Measurements from ENCODE around the gene FAM170B. TPM values are rescaled to one million over a fixed set of nuclear protein-coding genes. Genes with fewer than 3 reads are reported as not detected.

Gene FAM170B
- total and polyA plus RNA-seq, 9 donors: 0.09 to 0.16 TPM; not detected in 7

GRCh38 chr10:49114718-49115014 is 19.2 kb downstream of the FAM170B start:
- Histone ChIP-seq H3K36me3 (ENCODE audit: control insufficient read depth, insufficient read depth, low read length) (peaks cover 16% of the 10 kb centered on the region), H3K4me1 (ENCODE audit: control insufficient read depth, insufficient read depth, low read length) (peaks cover 65% of the 10 kb centered on the region), H3K27me3 (ENCODE audit: control insufficient read depth, insufficient read depth, low read length) (peaks cover 3% of the 10 kb centered on the region), H3K4me3 (ENCODE audit: low read length) (peak overlapping the region; percentile 75), H3K9me3 (replicated peaks; ENCODE audit: control insufficient read depth, low read depth, low read length) (no peaks in the 10 kb centered on the region), H3K27ac (ENCODE audit: low read length) (peak overlapping the region; percentile 88)
- no peak for DNase-seq
- 23% methylated on average over 4 of the region's 9 CpGs for WGBS (ENCODE audit: insufficient coverage)

- Histone ChIP-seq H3K36me3 (ENCODE audit: control insufficient read depth, insufficient read depth, low read length) (peaks cover 21% of the 10 kb centered on the region), H3K4me3 (ENCODE audit: low read length) (peak overlapping the region; percentile 75), H3K27me3 (ENCODE audit: control insufficient read depth, insufficient read depth, low read length) (peaks cover 3% of the 10 kb centered on the region), H3K9me3 (replicated peaks; ENCODE audit: control insufficient read depth, low read depth, low read length) (no peaks in the 10 kb centered on the region), H3K4me1 (ENCODE audit: control insufficient read depth, insufficient read depth, low read length) (peaks cover 74% of the 10 kb centered on the region), H3K27ac (ENCODE audit: low read length) (peak overlapping the region; percentile 65)
- DNase-seq: no peak
- WGBS (ENCODE audit: insufficient coverage): 70% methylated on average over 2 of the region's 3 CpGs
Observed at GRCh38 chr10:49113741-49114141, 20.1 kb downstream of the FAM170B start.

- Histone ChIP-seq H3K36me3 (ENCODE audit: control insufficient read depth, insufficient read depth, low read length) (peaks cover 30% of the 10 kb centered on the region), H3K4me1 (ENCODE audit: control insufficient read depth, insufficient read depth, low read length) (peaks cover 79% of the 10 kb centered on the region), H3K27ac (ENCODE audit: low read length) (no peak overlapping the region), H3K4me3 (ENCODE audit: low read length) (peak overlapping the region; percentile 75), H3K9me3 (replicated peaks; ENCODE audit: control insufficient read depth, low read depth, low read length) (no peaks in the 10 kb centered on the region), H3K27me3 (ENCODE audit: control insufficient read depth, insufficient read depth, low read length) (peaks cover 3% of the 10 kb centered on the region)
- WGBS (ENCODE audit: insufficient coverage): no CpG with 5 or more reads among the region's 3 CpGs
- DNase-seq: no peak
Observed at GRCh38 chr10:49112851-49113250, 21.0 kb downstream of the FAM170B start.

- peaks cover 3% of the 10 kb centered on the region for H3K27me3 ChIP-seq (ENCODE audit: control insufficient read depth, insufficient read depth, low read length)
- H3K36me3 ChIP-seq (ENCODE audit: control insufficient read depth, insufficient read depth, low read length): peaks cover 38% of the 10 kb centered on the region
- no peaks in the 10 kb centered on the region for H3K9me3 ChIP-seq (replicated peaks; ENCODE audit: control insufficient read depth, low read depth, low read length)
- H3K4me1 ChIP-seq (ENCODE audit: control insufficient read depth, insufficient read depth, low read length): peaks cover 83% of the 10 kb centered on the region
- peak overlapping the region; percentile 15 for H3K27ac ChIP-seq (ENCODE audit: low read length)
- WGBS (ENCODE audit: insufficient coverage): 45% methylated on average over 2 of the region's 3 CpGs
- no peak for DNase-seq
- H3K4me3 ChIP-seq (ENCODE audit: low read length): no peak overlapping the region
Observed at GRCh38 chr10:49112098-49112497, 21.7 kb downstream of the FAM170B start.

GRCh38 chr10:49111320-49111698 is 22.5 kb downstream of the FAM170B start:
- Histone ChIP-seq H3K4me1 (ENCODE audit: control insufficient read depth, insufficient read depth, low read length) (peaks cover 89% of the 10 kb centered on the region), H3K4me3 (ENCODE audit: low read length) (no peak overlapping the region), H3K27ac (ENCODE audit: low read length) (peak overlapping the region; percentile 16), H3K27me3 (ENCODE audit: control insufficient read depth, insufficient read depth, low read length) (peaks cover 3% of the 10 kb centered on the region), H3K36me3 (ENCODE audit: control insufficient read depth, insufficient read depth, low read length) (peaks cover 42% of the 10 kb centered on the region), H3K9me3 (replicated peaks; ENCODE audit: control insufficient read depth, low read depth, low read length) (no peaks in the 10 kb centered on the region)
- DNase-seq: no peak
- WGBS (ENCODE audit: insufficient coverage): 46% methylated on average over 3 of the region's 8 CpGs

GRCh38 chr10:49110684-49111319 is 23.0 kb downstream of the FAM170B start:
- peak overlapping the region; percentile 16 for H3K27ac ChIP-seq (ENCODE audit: low read length)
- 79% methylated on average over 2 of the region's 4 CpGs for WGBS (ENCODE audit: insufficient coverage)
- H3K4me3 ChIP-seq (ENCODE audit: low read length): no peak overlapping the region
- H3K9me3 ChIP-seq (replicated peaks; ENCODE audit: control insufficient read depth, low read depth, low read length): no peaks in the 10 kb centered on the region
- H3K27me3 ChIP-seq (ENCODE audit: control insufficient read depth, insufficient read depth, low read length): no peaks in the 10 kb centered on the region
- DNase-seq: no peak
- H3K4me1 ChIP-seq (ENCODE audit: control insufficient read depth, insufficient read depth, low read length): peaks cover 86% of the 10 kb centered on the region
- peaks cover 42% of the 10 kb centered on the region for H3K36me3 ChIP-seq (ENCODE audit: control insufficient read depth, insufficient read depth, low read length)

GRCh38 chr10:49109669-49110340 is 24.0 kb downstream of the FAM170B start:
- peaks cover 83% of the 10 kb centered on the region for H3K4me1 ChIP-seq (ENCODE audit: control insufficient read depth, insufficient read depth, low read length)
- 27% methylated on average over 6 of the region's 9 CpGs for WGBS (ENCODE audit: insufficient coverage)
- H3K27me3 ChIP-seq (ENCODE audit: control insufficient read depth, insufficient read depth, low read length): no peaks in the 10 kb centered on the region
- H3K36me3 ChIP-seq (ENCODE audit: control insufficient read depth, insufficient read depth, low read length): peaks cover 42% of the 10 kb centered on the region
- peak; percentile 96 for DNase-seq
- H3K9me3 ChIP-seq (replicated peaks; ENCODE audit: control insufficient read depth, low read depth, low read length): no peaks in the 10 kb centered on the region
- H3K27ac ChIP-seq (ENCODE audit: low read length): peak overlapping the region; percentile 85
- peak overlapping the region; percentile 13 for H3K4me3 ChIP-seq (ENCODE audit: low read length)

GRCh38 chr10:49108656-49109055 is 25.2 kb downstream of the FAM170B start:
- no peak for DNase-seq
- Histone ChIP-seq H3K36me3 (ENCODE audit: control insufficient read depth, insufficient read depth, low read length) (peaks cover 43% of the 10 kb centered on the region), H3K27ac (ENCODE audit: low read length) (peak overlapping the region; percentile 85)

GRCh38 chr10:49107887-49108267 is 25.9 kb downstream of the FAM170B start:
- Histone ChIP-seq H3K36me3 (ENCODE audit: control insufficient read depth, insufficient read depth, low read length) (peaks cover 42% of the 10 kb centered on the region), H3K4me1 (ENCODE audit: control insufficient read depth, insufficient read depth, low read length) (peaks cover 69% of the 10 kb centered on the region), H3K9me3 (replicated peaks; ENCODE audit: control insufficient read depth, low read depth, low read length) (no peaks in the 10 kb centered on the region), H3K4me3 (ENCODE audit: low read length) (no peak overlapping the region), H3K27ac (ENCODE audit: low read length) (no peak overlapping the region), H3K27me3 (ENCODE audit: control insufficient read depth, insufficient read depth, low read length) (no peaks in the 10 kb centered on the region)
- no peak for DNase-seq
- 100% methylated on average over 2 of the region's 8 CpGs for WGBS (ENCODE audit: insufficient coverage)

More at GRCh38 chr10:49108656-49109055, 25.2 kb downstream of the FAM170B start:
- WGBS (ENCODE audit: insufficient coverage): 97% methylated on average over 7 of the region's 7 CpGs
- Histone ChIP-seq H3K4me1 (ENCODE audit: control insufficient read depth, insufficient read depth, low read length) (peaks cover 77% of the 10 kb centered on the region), H3K4me3 (ENCODE audit: low read length) (no peak overlapping the region), H3K27me3 (ENCODE audit: control insufficient read depth, insufficient read depth, low read length) (no peaks in the 10 kb centered on the region), H3K9me3 (replicated peaks; ENCODE audit: control insufficient read depth, low read depth, low read length) (no peaks in the 10 kb centered on the region)

- H3K4me3 ChIP-seq (ENCODE audit: low read length): no peak overlapping the region
- H3K9me3 ChIP-seq (replicated peaks; ENCODE audit: control insufficient read depth, low read depth, low read length): no peaks in the 10 kb centered on the region
- peaks cover 40% of the 10 kb centered on the region for H3K36me3 ChIP-seq (ENCODE audit: control insufficient read depth, insufficient read depth, low read length)
- no peaks in the 10 kb centered on the region for H3K27me3 ChIP-seq (ENCODE audit: control insufficient read depth, insufficient read depth, low read length)
- no peak for DNase-seq
- no peak overlapping the region for H3K27ac ChIP-seq (ENCODE audit: low read length)
- peaks cover 65% of the 10 kb centered on the region for H3K4me1 ChIP-seq (ENCODE audit: control insufficient read depth, insufficient read depth, low read length)
- 91% methylated on average over 15 of the region's 17 CpGs for WGBS (ENCODE audit: insufficient coverage)
Observed at GRCh38 chr10:49107111-49107886, 26.5 kb downstream of the FAM170B start.

All from muscle of leg (tissue), 11 donors.